Body of pancreas (tissue), 4 donors: ENCODE measurements around the gene EFR3B. TPM values are rescaled to one million over a fixed set of nuclear protein-coding genes. Genes with fewer than 3 reads are reported as not detected.

ENCODE experiments used
- ATAC-seq: fragments of 150-250 bp; one replicate; pipeline ENCODE4 v1.9.1; 2016
- DNase-seq, 4 donors: peaks; one replicate each; pipeline ENCODE4 v3.0.0-alpha.2; 2019
- H3K27ac ChIP-seq, 4 donors: fragments of 200-600 bp; sonication (generic); 1 replicate in 3 of 4; 2 replicates in 1 of 4; pipeline versions ENCODE4 v1.5.1 to v1.6.1; 2016 to 2019; ENCODE audit warnings: mild to moderate bottlenecking in 1 of 4, mixed read lengths in 1 of 4, moderate library complexity in 1 of 4
- H3K27me3 ChIP-seq, 2 donors: fragments of 200-600 bp; sonication (generic); one replicate each; pipeline ENCODE4 v1.6.0; 2016; ENCODE audit warnings: mild to moderate bottlenecking in 1 of 2
- H3K36me3 ChIP-seq, 2 donors: fragments of 200-600 bp; sonication (generic); replicated peaks in 1 of 2; 2 replicates each; pipeline ENCODE4 v1.5.1; 2016; ENCODE audit warnings: low read depth in 2 of 2; ENCODE audit not compliant: insufficient read depth in 1 of 2
- H3K4me1 ChIP-seq: fragments of 200-600 bp; sonication (generic); one replicate; pipeline ENCODE4 v1.6.0; 2016
- H3K4me3 ChIP-seq, 2 donors: fragments of 200-600 bp; sonication (generic); 1 replicate in 1 of 2; 2 replicates in 1 of 2; pipeline ENCODE4 v1.5.1; 2016 to 2019
- H3K9me3 ChIP-seq, 3 donors: fragments of 200-600 bp; sonication (generic); 1 replicate in 2 of 3; 2 replicates in 1 of 3; pipeline ENCODE4 v1.5.1; 2016
- POLR2A ChIP-seq, 3 donors: fragments of 450-650 bp; IDR thresholded peaks; one replicate each; pipeline ENCODE4 v1.6.1; 2016; ENCODE audit warnings: antibody characterized with exemption in 3 of 3, mild to moderate bottlenecking in 2 of 3
- WGBS, 2 donors: methylation state at CpG; one replicate each; pipeline ENCODE4 v1.1.5; 2017; 5-methylcytosine and 5-hydroxymethylcytosine counted together
- intact Hi-C: fragments of 100-400 bp; cut with DNase I; formaldehyde crosslinking; loops from one replicate; pipeline ENCODE4 v1.15.1; 2023
- total RNA-seq, 2 donors: library from RNA; depleted of rRNA; stranded (reverse); fragments of >200 nt; gene quantifications; one replicate each; pipeline ENCODE4 v1.1.0, GENCODE V29; 2016
- TF ChIP-seq, protein P1 (sequence below), 7 experiments: fragments of 450-650 bp in 4 of 7; fragments of 200-600 bp in 3 of 7; sonication (generic) in 3 of 7; IDR thresholded peaks; one replicate each; pipeline ENCODE4 v1.5.1; 2016 to 2019; ENCODE audit warnings: antibody characterized with exemption in 7 of 7

The EFR3B gene
- total RNA-seq, 2 donors from 2014 or later = under 0.01 to 0.52 TPM

DNA sequence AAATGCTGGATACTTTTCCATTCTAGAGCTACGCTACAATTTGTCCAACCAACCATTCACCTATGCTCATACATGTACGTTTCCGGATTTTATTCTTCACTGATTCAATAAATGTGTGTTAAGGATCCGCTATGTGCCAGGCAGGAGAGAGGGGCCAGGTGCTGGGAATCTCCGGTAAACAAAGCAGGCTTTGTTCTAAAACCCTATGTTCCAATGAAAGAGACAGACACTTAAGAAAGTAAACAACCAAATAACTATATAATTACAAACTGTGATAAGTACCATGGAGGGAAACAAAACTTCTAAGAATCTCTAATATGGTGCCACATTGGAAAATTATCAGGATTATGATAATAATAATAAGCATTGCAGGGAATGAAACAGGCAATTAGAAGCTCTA, 148.7 kb downstream of the EFR3B start:
- no peak overlapping the region for H3K27ac ChIP-seq
- no peaks in the 10 kb centered on the region for H3K36me3 ChIP-seq
- H3K4me3 ChIP-seq = no peak overlapping the region
- H3K9me3 ChIP-seq = no peaks in the 10 kb centered on the region
- 57 to 58% methylated on average over 5 of the region's 5 CpGs for WGBS, 2 donors
- TF ChIP-seq, protein P1, sequence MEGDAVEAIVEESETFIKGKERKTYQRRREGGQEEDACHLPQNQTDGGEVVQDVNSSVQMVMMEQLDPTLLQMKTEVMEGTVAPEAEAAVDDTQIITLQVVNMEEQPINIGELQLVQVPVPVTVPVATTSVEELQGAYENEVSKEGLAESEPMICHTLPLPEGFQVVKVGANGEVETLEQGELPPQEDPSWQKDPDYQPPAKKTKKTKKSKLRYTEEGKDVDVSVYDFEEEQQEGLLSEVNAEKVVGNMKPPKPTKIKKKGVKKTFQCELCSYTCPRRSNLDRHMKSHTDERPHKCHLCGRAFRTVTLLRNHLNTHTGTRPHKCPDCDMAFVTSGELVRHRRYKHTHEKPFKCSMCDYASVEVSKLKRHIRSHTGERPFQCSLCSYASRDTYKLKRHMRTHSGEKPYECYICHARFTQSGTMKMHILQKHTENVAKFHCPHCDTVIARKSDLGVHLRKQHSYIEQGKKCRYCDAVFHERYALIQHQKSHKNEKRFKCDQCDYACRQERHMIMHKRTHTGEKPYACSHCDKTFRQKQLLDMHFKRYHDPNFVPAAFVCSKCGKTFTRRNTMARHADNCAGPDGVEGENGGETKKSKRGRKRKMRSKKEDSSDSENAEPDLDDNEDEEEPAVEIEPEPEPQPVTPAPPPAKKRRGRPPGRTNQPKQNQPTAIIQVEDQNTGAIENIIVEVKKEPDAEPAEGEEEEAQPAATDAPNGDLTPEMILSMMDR (IDR thresholded peaks at IDR 0.05) = no peak
- TF ChIP-seq POLR2A (IDR thresholded peaks at IDR 0.05) = no peak
- no peaks in the 10 kb centered on the region for H3K27me3 ChIP-seq
- ATAC-seq (no peak), DNase-seq (no peak)
- H3K4me1 ChIP-seq = peaks cover 25% of the 10 kb centered on the region
- intact Hi-C loops = no loop called here

DNA sequence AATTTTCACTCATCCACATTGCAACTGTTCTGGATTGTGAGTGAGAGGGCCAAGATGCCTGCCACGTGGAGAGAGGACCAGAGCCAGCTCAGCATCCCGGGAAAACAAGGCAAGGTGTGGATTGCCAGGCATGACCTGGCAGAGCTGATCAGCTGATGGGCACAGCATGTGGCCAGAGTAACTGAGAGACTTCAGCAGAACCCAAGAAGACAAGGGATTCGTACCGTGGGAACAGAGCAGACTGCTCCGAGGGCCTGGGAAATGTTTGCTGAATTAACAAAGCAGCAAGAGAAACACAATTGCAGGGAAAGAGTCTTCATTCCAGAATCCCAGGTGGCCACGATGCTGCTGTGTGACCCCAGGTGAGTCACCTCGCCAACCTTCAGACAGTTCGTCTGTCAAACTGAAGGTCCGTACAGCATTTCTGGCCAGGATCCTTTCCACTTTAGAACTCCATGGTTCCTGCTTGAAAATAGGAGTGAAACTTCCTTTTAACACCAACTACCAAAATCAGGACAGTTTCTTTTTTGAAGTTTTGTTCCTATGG, 152.8 kb downstream of the EFR3B start:
- ATAC-seq (peak; percentile 51), DNase-seq (peak; percentile 49 to 72 (median 70))
- no peaks in the 10 kb centered on the region for H3K27me3 ChIP-seq
- 33 to 39% methylated on average over 9 of the region's 9 CpGs for WGBS, 2 donors
- intact Hi-C loops = no loop called here
- no peaks in the 10 kb centered on the region for H3K36me3 ChIP-seq
- no peaks in the 10 kb centered on the region for H3K9me3 ChIP-seq
- H3K4me1 ChIP-seq = peaks cover 36% of the 10 kb centered on the region
- H3K27ac ChIP-seq = peak overlapping the region in 3 of 4 donors; percentile 13 to 44 (median 16)
- H3K4me3 ChIP-seq = no peak overlapping the region
- TF ChIP-seq, protein P1 (IDR thresholded peaks at IDR 0.05) = no peak
- TF ChIP-seq POLR2A (IDR thresholded peaks at IDR 0.05) = no peak

DNA sequence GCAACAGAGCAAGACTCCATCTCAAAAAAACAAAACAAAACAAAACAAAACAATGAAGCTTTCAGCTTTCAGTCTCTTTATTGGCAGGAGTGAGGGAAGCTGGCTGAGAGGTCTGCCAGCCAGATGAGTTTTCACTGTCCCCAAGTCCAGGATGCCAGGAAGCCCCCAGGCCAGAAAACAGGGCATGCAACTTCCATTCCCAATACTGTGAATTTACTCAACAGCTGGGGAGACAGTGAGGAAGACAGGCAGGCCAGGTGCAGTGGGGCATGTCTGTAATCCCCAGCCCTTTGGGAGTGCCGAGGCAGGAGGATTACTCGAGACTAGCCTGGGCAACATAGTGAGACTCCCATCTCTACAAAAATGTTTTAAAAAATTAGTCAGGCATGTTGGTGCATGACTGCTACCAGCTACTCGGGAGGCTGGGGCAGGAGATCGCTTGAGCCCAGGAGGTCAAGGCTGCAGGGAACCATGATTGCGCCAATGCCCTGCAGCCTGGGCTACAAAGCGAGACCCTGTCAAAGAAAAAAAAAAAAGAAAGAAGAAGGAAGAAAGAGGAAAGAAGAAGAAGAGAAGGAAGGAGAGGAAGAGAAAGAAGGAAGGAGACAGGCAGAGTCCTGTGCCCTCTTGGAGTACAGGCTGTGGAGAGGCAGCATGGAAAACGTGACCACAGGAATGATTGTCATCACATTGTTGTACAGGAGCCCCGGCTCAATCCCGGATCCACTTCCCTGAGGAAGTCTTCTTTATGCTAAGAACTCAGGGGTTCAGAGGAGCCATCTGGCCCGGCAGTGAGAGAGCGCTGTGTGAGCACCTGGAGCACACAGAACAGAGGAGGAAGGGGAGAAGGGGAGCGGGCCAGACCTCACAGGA, 155.7 kb downstream of the EFR3B start:
- H3K4me3 ChIP-seq = no peak overlapping the region
- DNase-seq (no peak), ATAC-seq (no peak)
- intact Hi-C loops = no loop called here
- no peaks in the 10 kb centered on the region for H3K9me3 ChIP-seq
- 52 to 58% methylated on average over 12 of the region's 12 CpGs for WGBS, 2 donors
- H3K27ac ChIP-seq = peak overlapping the region in 3 of 4 donors; percentile 55 to 75 (median 73)
- H3K36me3 ChIP-seq = no peaks in the 10 kb centered on the region
- H3K27me3 ChIP-seq = no peaks in the 10 kb centered on the region
- TF ChIP-seq, protein P1 (IDR thresholded peaks at IDR 0.05) = no peak
- no peak for TF ChIP-seq POLR2A (IDR thresholded peaks at IDR 0.05)
- peaks cover 36% of the 10 kb centered on the region for H3K4me1 ChIP-seq

DNA sequence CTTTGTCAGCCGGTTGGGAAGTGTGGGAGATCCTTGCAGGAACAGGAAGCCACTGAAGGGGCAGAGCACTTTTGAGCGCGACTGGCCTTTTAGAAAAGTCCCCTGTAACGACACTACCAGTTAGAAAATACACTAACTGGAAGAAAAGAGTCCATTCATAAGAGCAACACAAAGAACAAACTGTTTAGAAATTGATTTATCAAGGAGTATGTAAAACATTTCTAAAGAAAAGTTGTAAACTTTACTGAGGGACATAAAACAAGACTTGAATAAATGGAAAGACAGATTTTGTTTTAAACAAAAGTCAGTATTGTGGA, 156.3 kb downstream of the EFR3B start:
- peak; percentile 36 for ATAC-seq

More for the DNA sequence above, 156.3 kb downstream of the EFR3B start:
- no peak for TF ChIP-seq POLR2A (IDR thresholded peaks at IDR 0.05)
- TF ChIP-seq, protein P1 (IDR thresholded peaks at IDR 0.05) = no peak
- Histone ChIP-seq H3K36me3 (no peaks in the 10 kb centered on the region), H3K4me1 (peaks cover 36% of the 10 kb centered on the region), H3K27ac (peak overlapping the region in 3 of 4 donors; percentile 55 to 75 (median 73)), H3K4me3 (no peak overlapping the region), H3K27me3 (no peaks in the 10 kb centered on the region), H3K9me3 (no peaks in the 10 kb centered on the region)
- intact Hi-C loops = no loop called here
- no peak for DNase-seq
- WGBS, 2 donors = 33 to 45% methylated on average over 4 of the region's 4 CpGs
